Breast epithelium (tissue), 4 donors: ENCODE results near the gene FMN1. TPM values are rescaled to one million over a fixed set of nuclear protein-coding genes. Genes with fewer than 3 reads are reported as not detected.

Experiments used
- DNase-seq, 2 donors: peaks; one replicate each; pipeline ENCODE4 v3.0.0-alpha.2; 2019; ENCODE audit warnings: low spot score in 2 of 2
- H3K27ac ChIP-seq, 2 donors: fragments of 200-600 bp; sonication (generic) in 1 of 2; one replicate each; pipeline ENCODE4 v1.5.1; 2016 to 2019; ENCODE audit warnings: mild to moderate bottlenecking in 1 of 2
- H3K27me3 ChIP-seq, 2 donors: fragments of 200-600 bp; sonication (generic) in 1 of 2; one replicate each; pipeline versions ENCODE4 v1.5.1 to v1.6.0; 2017 to 2019; ENCODE audit warnings: control low read depth in 1 of 2, mild to moderate bottlenecking in 1 of 2
- H3K36me3 ChIP-seq: fragments of 200-600 bp; one replicate; pipeline ENCODE4 v1.5.1; 2019
- H3K4me1 ChIP-seq, 2 donors: fragments of 200-600 bp; sonication (generic); one replicate each; pipeline ENCODE4 v1.5.1; 2016 to 2019; ENCODE audit warnings: control low read depth in 1 of 2
- H3K4me3 ChIP-seq, 3 donors: fragments of 200-600 bp; sonication (generic); 1 replicate in 2 of 3; 2 replicates in 1 of 3; pipeline ENCODE4 v1.5.1; 2016 to 2019; ENCODE audit warnings: mild to moderate bottlenecking in 3 of 3, moderate library complexity in 2 of 3
- H3K9me3 ChIP-seq, 2 donors: fragments of 200-600 bp; sonication (generic) in 1 of 2; one replicate each; pipeline ENCODE4 v1.5.1; 2016 to 2019; ENCODE audit warnings: control low read depth in 1 of 2
- POLR2A ChIP-seq: fragments of 450-650 bp; IDR thresholded peaks from one replicate; pipeline ENCODE4 v1.6.1; 2016; ENCODE audit warnings: antibody characterized with exemption, mild to moderate bottlenecking, moderate library complexity
- POLR2AphosphoS5 ChIP-seq, 3 donors: sonication (generic); formaldehyde crosslinking; IDR thresholded peaks; one replicate each; pipeline ENCODE4 v1.6.1; 2017; ENCODE audit warnings: antibody characterized with exemption in 3 of 3
- intact Hi-C: fragments of 100-400 bp; cut with DNase I; formaldehyde crosslinking; loops from one replicate; pipeline ENCODE4 v1.15.1; 2023; ENCODE audit warnings: low total_unique reads
- total RNA-seq, 3 donors: library from RNA; depleted of rRNA; stranded (reverse); fragments of >200 nt; gene quantifications; one replicate each; pipeline ENCODE4 v1.1.0, GENCODE V29; 2016
- TF ChIP-seq, protein P1 (sequence below), 3 donors: fragments of 450-650 bp; IDR thresholded peaks; one replicate each; pipeline ENCODE4 v1.5.1; 2016 to 2017; ENCODE audit warnings: antibody characterized with exemption in 3 of 3, mild to moderate bottlenecking in 3 of 3, moderate library complexity in 3 of 3

FMN1 gene
- total RNA-seq, 3 donors from 2014 or later = 33.1 to 56.8 (median 50.7) TPM

DNA sequence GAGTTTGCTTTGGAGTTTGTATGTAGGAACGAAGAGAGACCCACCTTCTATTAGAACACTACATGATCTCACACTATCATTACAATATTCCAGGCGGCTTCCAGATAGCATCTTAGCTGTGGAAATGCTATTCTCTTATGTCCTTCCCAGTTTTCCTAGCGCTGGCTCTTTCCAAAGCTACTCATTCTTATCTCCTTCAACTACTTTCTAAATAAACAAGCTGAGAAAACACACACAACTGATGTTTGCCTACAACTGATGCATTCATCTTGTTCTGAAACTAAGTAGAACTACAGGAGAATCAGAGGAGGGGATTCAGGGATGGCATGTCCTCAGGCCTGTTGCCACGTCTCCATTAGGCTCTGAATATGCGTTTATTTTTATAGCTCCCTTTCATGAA lies 367.8 kb downstream of the FMN1 start:
- no peaks in the 10 kb centered on the region for H3K4me1 ChIP-seq
- DNase-seq = no peak
- TF ChIP-seq, protein P1, sequence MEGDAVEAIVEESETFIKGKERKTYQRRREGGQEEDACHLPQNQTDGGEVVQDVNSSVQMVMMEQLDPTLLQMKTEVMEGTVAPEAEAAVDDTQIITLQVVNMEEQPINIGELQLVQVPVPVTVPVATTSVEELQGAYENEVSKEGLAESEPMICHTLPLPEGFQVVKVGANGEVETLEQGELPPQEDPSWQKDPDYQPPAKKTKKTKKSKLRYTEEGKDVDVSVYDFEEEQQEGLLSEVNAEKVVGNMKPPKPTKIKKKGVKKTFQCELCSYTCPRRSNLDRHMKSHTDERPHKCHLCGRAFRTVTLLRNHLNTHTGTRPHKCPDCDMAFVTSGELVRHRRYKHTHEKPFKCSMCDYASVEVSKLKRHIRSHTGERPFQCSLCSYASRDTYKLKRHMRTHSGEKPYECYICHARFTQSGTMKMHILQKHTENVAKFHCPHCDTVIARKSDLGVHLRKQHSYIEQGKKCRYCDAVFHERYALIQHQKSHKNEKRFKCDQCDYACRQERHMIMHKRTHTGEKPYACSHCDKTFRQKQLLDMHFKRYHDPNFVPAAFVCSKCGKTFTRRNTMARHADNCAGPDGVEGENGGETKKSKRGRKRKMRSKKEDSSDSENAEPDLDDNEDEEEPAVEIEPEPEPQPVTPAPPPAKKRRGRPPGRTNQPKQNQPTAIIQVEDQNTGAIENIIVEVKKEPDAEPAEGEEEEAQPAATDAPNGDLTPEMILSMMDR (IDR thresholded peaks at IDR 0.05) = no peak
- no peak for TF ChIP-seq POLR2A
- TF ChIP-seq POLR2AphosphoS5 (IDR thresholded peaks at IDR 0.05) = no peak
- intact Hi-C loops = no loop called here
- H3K4me3 ChIP-seq = no peak overlapping the region
- no peaks in the 10 kb centered on the region for H3K27me3 ChIP-seq
- no peaks in the 10 kb centered on the region for H3K36me3 ChIP-seq
- no peaks in the 10 kb centered on the region for H3K9me3 ChIP-seq
- no peak overlapping the region for H3K27ac ChIP-seq

DNA sequence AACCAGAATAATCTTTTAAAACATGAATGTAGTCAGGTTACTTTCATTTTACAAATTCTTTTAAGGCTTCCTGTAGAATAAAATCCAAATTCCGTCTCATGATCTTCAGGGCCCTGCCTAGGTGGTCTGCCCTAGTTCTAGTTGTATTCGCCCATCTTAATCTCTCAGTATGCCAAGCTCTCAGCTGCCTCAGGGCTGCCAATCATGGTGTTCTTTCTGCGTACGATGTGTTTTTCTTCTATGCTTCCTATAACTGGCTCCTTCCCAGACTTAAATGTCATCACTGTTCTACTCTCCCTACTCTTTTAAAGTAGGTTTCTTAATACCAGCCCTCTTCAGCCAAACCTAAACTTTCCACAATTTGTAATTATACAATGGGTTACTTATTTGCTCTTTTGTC lies 369.3 kb downstream of the FMN1 start:
- TF ChIP-seq POLR2A = no peak
- TF ChIP-seq, protein P1 (IDR thresholded peaks at IDR 0.05) = no peak
- no peak for TF ChIP-seq POLR2AphosphoS5 (IDR thresholded peaks at IDR 0.05)
- Histone ChIP-seq H3K4me1 (no peaks in the 10 kb centered on the region), H3K4me3 (no peak overlapping the region), H3K36me3 (no peaks in the 10 kb centered on the region), H3K27me3 (no peaks in the 10 kb centered on the region), H3K9me3 (no peaks in the 10 kb centered on the region), H3K27ac (no peak overlapping the region)
- intact Hi-C loops = no loop called here
- no peak for DNase-seq

DNA sequence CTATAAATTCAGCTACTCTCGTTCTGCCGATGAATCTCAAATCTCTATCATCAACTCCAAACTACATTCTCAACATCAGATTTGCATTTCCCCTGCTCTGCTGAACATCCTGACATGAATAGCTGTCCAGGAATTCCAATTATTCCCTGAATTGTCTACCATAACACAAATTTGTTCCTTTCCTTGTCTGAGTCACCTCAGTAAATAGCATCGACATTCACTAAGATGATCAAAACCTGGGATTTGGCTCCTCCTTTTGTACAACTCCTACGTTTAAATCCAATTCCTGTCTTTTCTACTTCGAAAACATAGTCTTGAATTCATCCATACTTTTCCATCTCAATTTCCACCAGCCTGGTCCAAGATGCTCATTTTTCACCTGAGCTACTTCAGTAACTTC lies 369.7 kb downstream of the FMN1 start:
- Histone ChIP-seq H3K27ac (no peak overlapping the region), H3K9me3 (no peaks in the 10 kb centered on the region), H3K36me3 (no peaks in the 10 kb centered on the region), H3K4me3 (no peak overlapping the region), H3K4me1 (no peaks in the 10 kb centered on the region), H3K27me3 (no peaks in the 10 kb centered on the region)
- no peak for DNase-seq
- intact Hi-C loops = no loop called here
- TF ChIP-seq POLR2AphosphoS5 (IDR thresholded peaks at IDR 0.05) (no peak), POLR2A (no peak)
- TF ChIP-seq, protein P1 (IDR thresholded peaks at IDR 0.05) = no peak

DNA sequence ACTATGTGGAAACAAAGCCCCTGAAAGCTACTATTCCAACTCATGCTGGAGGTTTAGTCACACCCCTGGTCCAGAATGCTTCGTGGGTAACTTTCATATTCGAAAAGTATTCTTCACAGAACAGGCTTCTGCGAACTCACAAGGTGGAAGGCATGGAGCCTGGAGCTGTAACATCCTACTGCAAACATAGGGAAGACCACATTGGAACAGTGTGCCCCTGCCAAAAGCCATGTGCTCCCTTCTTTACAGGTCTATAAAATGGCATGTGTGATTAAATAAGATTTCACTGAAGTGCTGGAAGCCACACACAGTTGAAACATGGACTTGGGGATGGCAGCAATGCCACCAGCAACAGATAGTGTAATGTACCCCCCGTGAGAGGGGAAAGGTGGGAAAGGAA lies 370.8 kb downstream of the FMN1 start:
- TF ChIP-seq POLR2AphosphoS5 (IDR thresholded peaks at IDR 0.05) (no peak), POLR2A (no peak)
- TF ChIP-seq, protein P1 (IDR thresholded peaks at IDR 0.05) = no peak
- Histone ChIP-seq H3K4me3 (no peak overlapping the region), H3K9me3 (no peaks in the 10 kb centered on the region), H3K27ac (no peak overlapping the region), H3K4me1 (no peaks in the 10 kb centered on the region), H3K27me3 (no peaks in the 10 kb centered on the region), H3K36me3 (no peaks in the 10 kb centered on the region)
- DNase-seq = no peak
- intact Hi-C loops = no loop called here

DNA sequence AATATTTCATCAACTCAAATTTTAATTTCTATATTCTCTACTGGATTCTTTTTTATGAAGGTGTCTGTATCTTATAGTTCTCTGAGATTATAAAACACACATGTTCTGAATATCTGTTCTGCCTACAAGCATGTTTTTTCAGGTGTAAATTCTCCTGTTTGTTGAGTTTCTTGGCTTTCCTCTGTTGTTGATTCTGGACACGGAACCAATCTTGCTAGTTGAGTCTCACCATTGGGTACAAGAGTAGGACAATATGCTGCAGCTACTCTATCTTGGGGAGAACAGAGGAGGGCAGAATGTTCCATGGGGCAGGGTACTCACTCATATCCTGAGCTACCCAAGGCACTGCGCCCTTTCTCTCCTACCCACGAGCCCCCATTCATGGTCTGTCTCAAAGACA lies 371.8 kb downstream of the FMN1 start:
- no peaks in the 10 kb centered on the region for H3K9me3 ChIP-seq
- H3K27me3 ChIP-seq = no peaks in the 10 kb centered on the region
- intact Hi-C loops = no loop called here
- H3K27ac ChIP-seq = no peak overlapping the region
- no peak for DNase-seq
- TF ChIP-seq POLR2A = no peak
- TF ChIP-seq, protein P1 (IDR thresholded peaks at IDR 0.05) = no peak
- TF ChIP-seq POLR2AphosphoS5 (IDR thresholded peaks at IDR 0.05) = no peak
- no peaks in the 10 kb centered on the region for H3K36me3 ChIP-seq
- no peaks in the 10 kb centered on the region for H3K4me1 ChIP-seq
- no peak overlapping the region for H3K4me3 ChIP-seq
